Measurements from ENCODE around the gene GIMAP5.
A peak's percentile ranks its signal among the peaks of the same experiment; 100 is the strongest.

GIMAP5 gene

DNA sequence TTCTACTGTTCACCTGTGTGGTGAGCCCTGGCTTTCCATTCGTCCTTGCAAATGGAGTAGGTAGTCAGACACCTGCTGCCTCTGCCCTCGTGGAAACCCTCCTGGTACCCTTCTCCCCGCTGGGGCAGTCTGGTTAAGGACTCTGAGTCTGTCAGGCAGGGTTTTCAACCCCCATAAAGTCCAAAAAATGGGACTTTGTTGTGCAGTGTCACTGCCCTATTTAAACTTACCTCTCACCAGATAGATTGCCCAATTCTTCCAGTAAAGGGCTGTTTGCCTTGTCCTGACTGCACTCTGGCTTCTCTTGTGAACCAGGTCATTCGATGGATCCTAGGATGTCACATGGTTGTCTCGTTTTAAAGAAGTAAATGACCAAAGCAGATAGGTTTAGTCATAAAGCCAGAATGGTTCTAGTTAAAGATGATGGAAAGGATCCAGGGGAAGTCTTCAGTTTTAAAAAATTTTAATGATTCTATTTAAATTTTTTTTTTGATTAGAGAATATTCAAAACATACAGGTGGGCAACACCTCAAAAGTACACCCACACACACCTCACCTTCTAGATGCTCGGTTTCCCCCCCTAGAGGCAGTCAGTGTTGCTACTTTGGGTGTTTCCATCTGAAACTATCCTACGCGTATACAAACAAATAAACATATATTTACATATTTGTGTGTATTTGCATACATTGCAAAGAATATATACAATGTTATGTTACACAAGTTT, 41.0 kb downstream of the GIMAP5 start:
- no peak for DNase-seq

DNA sequence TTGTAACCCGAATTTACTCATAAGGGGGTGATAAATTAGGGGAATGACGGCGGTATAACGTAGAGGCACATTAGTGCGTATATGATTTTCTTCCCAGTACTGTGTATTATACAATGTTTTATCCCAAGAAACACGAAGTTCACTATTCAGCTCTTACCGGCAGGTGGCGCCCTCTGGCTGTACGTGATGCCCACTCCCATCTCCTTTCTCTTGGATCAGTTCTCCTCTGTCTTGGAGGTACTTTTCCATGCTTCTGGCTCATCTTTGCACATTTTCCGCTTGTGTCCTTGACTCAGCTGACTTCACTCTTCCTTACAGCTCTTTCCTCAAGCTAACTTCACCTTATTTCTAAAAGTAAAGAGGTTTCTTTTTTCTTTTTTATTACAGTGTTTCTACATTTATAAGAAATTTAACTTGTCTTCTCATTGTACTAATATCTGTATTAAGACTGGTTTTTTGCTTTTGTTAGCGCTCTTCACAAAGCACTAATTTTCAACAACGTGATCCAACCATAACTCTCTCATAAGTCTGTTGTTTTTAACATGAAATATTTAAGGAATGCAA, 41.6 kb downstream of the GIMAP5 start:
- DNase-seq: peak; percentile 82

DNA sequence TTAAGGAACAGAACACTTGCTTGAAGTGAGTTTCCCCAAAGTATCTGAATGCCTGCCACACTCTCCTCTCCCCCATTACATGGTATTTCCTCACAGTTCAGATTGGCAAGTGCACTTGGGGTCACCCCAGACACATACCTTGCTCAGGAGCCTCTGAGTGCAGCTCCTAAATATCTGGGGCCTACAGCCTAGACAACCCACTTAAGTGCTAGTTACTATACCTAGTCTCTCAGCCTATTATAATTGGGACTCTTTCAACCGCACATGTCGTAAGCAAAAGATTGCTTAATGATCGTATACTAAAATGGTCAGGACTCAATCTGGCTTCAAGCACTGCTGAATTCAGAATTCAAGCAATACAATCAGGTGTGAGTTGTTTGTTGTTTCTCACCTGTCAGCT, 43.1 kb downstream of the GIMAP5 start:
- DNase-seq: no peak

DNA sequence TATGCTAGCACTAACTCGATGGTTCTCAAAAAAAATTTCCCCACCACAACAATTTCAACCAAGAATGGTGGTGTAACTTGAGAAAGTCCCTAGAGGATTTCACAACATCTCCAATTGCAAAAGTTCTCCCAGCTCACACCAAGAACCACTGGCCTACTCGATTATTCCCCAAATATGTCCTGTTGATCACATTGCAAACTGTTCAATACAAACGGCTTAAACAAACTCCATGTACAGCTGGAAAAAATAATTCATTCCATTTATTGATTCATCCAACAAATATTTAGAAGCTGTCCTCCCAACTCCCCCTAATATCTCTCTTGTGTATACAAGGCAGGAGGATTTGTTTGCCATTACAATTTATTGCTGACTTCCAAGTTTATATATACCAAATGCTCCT, 43.9 kb downstream of the GIMAP5 start:
- no peak for DNase-seq

DNA sequence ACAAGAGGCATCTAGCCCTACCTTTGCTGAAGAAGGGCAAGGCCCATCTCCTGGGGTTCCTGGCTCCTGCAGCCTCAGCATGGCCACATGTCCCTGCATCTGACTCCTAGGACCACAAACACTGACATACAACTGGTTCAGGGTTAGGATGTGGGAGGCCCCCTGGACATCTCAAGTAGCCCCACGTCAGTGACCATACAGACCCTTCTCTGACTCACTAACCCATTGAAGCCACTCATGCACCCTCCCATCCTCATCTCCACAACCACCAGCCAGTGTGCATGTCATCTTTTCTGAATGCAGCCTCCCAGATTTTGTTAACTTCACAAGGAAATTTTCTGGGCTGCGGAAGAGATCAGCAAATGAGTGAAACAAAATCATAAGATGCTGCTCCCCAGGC, 44.7 kb downstream of the GIMAP5 start:
- no peak for DNase-seq

DNA sequence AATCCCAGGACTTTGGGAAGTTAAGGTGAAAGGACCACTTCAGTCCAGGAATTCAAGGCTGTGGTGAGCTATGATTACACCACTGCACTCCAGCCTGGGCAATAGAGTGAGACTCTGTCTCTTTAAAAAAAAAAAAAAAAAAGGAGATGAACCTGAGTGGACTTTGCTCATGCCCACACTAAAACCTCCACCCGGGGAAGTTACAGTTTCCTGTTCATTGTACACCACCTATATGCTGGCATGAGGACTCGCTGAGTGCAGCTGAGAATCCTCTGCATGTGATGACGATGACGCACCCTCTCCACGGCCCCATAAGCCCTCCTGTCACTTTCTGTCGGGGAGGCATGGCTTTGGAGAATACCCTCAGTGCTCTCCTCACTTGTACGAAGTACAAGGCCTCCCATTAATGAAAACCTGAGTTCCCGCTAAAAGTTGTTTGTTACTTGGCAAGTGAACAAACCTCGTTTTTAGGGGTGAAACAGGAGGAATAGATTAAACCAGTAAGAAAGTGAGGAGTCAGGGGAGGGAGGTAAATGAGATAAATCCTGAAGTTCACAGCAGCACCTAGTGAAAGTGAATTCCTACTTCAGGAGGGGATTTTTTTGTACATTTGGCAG, 47.0 kb downstream of the GIMAP5 start:
- no peak for DNase-seq

DNA sequence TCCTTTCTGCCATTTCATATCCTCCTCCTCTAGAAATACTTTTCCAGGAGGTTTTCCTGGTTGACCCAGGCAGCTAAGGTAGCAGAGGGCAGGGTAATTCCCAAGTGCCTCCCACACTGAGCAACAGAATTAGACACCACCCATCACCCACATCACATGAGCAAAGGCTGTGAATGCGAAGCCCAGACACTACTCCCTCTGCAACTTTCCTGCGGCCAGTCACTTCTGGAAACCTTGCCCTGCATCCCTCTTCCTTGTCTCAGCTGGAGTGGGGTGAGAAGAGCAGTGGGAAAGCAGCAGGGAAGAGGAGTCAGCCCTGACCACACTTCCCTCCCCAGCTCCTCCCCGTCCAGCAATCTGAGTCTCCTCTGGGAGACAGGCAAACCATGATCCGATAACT, 47.7 kb downstream of the GIMAP5 start:
- no peak for DNase-seq

DNA sequence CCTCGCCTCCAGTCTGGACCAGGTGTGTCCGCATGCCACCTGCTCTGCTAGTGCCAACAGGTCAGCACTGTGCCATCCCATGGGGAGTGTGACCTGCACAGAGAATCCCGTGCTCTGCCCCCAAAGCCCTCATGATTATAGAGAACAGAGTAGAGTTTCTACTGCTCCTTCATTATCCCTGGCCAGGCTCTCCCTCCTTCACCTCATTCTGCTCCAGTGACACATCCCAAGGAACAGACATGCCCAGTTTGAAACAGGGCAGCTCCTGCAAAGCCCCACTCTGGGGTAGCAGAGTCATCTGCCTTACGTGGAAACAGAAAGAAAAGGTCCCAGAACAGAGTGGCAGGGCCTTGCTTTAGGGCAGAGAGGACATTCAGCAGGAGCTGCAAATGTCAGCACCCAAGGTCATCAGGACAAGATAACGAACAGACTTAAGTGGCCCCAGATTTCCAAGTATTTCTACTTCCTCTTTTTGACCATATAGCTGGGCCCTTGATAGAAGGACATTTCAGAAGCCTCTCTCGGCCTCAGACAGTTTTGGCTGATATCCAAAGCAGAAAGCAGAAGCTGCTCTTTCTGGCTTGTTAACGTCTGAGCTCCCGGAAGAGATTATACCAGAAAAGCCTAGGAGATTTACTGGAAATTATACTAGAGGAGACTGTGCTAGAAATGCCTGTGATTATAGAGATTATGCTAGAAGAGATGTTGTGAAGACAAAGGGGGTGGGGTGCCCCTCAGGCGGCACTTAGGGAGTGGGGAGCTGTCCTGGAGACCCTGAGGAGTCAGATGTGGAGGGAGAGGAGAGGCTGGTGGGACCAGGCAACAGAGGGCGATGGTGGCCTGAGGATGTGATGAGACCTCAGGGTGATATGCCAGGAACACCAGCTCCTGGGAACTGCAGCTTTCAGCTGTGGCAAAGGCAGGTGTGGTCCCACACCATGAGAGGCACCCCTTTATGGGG, 50.4 kb downstream of the GIMAP5 start:
- DNase-seq: no peak

DNA sequence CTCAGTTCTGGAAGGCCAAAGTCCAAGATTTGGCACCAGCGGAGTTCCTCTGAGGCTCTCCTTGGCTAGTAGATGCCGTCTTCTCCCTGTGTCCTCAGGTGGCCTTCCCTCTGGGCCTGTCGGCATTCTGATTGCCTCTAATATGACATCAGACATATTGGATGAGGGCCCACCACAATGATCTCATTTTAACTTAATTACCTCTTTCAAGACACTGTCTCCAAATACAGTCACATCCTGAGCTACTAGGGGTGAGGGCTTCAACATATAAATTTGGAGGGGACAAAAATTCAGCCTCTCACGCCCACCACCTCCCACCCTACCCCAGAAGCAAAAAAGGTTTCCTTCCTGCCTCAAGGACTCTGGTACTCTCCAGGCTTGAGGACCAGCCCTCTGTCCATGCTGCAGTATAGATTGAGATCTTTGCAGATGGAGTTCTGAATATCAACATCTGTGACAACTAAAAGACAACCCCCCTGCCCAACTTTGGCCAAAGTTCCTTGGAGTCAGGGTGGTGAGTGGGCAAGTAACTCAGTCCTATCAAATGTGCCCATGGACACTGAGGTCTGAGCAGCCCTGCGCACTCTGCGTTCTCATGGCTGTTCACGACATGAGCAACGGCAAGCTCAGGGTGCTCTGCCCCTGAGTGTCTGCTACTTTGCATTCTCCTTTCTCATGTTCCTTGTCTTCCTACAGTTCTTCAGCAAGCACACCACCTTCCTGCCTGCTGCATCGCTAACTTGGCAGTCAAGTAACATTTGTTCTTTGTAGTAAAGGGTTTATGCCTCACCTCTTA, 51.5 kb downstream of the GIMAP5 start:
- DNase-seq: no peak

DNA sequence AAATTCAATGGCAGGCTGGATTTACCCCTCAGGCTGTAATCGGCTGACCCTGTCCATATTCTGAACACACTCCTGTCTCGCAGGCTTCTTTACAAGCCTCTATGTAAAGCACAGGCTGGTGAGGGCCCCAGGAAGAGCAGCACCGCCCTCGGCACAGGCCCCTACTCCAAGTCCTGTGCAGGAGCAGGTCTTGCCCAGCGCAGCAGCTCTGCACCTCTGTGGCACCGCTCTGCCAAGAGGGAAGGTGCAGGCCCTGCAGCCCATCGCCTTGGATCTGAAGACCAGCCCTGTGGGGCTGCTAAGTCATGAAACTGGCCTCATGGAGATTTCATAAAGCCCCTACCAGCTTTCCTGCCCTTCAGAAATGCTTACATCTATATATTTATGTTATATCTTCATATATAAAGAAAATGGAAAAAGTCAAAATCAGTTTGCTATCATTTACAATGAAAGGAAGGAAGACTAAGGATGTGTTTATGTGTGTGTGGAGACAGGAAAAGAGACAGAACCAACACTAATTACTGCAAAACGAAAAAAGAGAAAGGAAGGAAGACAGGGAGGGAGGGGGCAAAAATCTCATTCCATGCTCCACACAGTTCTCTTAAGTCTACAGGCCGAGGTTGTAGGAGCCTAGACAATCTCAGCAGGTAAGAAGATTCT, 53.3 kb downstream of the GIMAP5 start:
- DNase-seq: no peak

DNA sequence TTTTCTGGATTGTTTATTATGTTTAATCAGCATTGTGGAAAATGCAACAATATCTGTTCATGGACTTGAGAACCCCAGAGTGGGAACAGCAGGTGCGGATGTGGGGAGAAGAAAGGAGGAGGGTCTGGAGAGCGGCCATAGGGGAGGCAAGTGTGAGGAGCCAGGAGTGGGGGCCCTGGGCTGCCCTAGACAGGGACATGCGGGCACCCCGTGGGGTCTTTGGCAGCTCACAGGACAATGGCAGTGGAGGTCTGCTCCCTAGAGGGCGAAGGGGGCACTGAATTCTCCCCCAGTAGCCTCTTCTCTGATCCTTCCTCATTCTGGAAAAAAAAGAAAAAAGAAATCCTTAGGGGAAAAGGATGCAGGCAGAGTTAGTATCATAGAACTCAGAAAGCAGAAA, 54.1 kb downstream of the GIMAP5 start:
- DNase-seq: no peak

DNA sequence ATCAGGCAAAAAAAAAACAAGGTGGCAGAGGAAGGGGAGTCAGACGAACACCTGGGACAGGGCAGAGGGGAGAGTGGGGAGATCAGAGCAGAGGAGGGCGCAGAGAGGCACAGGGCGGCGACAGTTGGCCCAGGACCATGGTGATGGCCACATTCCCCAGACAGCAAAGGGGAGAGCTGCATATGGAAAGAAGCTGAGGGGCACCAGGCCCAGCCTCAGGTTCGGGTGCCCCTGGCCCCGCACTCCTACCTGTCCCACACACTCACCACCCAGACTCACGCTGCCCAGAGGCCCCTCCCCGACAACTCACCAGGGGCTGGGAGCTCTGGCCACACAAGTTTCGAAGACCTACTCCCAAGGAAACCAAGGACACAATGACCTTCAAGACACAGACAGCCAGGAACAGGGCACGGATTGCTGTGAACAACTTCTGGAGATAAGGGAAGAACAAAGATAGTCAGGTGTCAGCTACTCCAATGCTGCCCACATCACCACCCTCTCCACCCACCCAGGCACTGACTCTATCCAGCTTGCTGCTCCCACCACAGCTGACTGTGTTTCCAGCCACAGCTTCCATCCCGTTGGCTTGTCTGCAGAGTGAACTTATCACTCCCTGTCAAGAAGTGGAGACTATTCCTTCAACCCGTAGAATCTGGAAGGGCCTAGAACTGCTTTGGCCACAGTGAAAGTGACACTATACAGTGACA, 54.7 kb downstream of the GIMAP5 start:
- DNase-seq: no peak

Data from NCI-H2171 treated with DMSO at 0.1 percent for 48 hours (cell line).